ENCODE data around the gene KRT33A.
"Not testable (repeated sequence)": the region's sequence is repeated elsewhere in the genome, so short reads cannot be mapped to it uniquely, and the experiment has no call there.

The KRT33A gene

GRCh38 chr17:41350381-41350878 is at the start of gene KRT33A:
Gene KRT33A, minus strand, starts transcription at chr17:41350828. Its CDS starts 61 bp downstream, at chr17:41350767.
- DNase-seq: not testable (repeated sequence)

- DNase-seq: no peak
Observed at GRCh38 chr17:41396996-41397660, 46.5 kb upstream of the KRT33A start, which contains the start of gene KRT31. Gene KRT31, minus strand, starts transcription at chr17:41397608. Its CDS starts 69 bp downstream, at chr17:41397539.

DNA sequence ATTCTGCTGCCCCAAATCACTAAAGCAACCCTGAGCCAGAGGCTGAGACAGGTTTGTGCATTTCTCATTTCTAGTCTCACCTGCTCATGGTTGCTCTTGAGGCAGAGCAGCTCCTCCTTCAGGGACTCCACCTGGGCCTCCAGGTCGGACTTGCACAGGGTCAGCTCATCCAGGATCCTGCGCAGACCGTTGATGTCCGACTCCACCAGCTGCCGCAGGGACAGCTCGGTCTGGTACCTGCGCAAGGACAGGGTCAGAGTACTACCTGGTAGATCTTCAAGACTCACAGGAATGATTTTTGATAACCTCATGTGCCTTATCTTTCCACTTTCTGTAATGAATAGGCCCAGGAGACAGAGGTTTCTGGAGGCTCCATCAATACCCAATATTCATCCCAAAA is 45.7 kb upstream of the KRT33A start:
- DNase-seq: no peak

DNA sequence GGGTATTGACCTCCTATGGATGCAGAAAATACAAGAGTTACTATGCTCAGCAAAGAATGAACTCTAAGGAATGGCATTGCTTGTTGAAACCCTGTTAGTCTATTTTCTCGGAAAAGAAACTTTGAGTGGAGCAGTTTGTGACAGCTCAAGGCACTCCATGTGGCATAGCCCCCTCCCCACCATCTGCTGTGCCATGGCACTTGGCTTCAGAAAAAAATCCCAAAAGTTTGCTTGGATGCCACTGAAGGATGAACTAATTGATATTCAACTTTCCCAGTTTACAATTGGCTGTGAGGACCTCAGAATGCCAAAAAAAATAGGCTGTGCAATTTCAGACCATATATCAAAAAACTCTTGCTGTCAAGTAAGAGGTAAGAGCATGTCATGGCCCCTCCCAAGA is 45.0 kb upstream of the KRT33A start:
- no peak for DNase-seq

- DNase-seq: not testable (repeated sequence)
Observed at GRCh38 chr17:41395044-41395443, 44.4 kb upstream of the KRT33A start.

DNA sequence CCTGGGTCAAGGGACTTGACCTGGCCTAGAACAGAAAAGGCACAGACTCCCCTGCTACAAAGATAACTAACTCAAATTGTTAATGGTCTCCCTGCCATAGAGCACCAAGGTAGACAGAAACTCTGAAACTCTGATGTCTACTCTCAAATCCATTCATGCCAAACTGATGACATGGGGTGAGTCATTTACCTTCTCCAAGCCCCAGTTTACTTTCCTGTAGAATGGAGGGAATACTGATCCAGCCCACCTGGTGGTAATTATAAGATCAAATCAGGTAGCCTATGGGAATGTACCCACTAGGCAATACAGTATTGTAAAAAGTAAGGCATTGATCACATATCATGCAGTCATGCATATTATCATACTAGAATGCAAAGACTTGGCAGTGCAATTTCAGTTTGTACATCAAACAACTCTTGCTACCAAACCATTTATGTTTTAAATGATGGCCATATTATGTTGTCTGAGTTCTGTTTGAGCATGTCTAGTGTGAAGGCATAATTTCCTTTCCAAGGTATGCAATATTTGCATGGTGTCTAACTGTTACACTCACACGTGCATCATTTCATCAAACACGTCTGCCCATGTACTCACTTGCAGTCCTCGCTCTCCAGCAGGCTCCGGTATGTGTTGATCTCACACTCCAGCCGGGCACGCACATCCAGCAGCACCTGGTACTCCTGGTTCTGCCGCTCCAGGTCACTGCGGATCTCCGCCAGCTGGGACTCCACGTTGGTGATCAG is 43.8 kb upstream of the KRT33A start:
- no peak for DNase-seq

DNA sequence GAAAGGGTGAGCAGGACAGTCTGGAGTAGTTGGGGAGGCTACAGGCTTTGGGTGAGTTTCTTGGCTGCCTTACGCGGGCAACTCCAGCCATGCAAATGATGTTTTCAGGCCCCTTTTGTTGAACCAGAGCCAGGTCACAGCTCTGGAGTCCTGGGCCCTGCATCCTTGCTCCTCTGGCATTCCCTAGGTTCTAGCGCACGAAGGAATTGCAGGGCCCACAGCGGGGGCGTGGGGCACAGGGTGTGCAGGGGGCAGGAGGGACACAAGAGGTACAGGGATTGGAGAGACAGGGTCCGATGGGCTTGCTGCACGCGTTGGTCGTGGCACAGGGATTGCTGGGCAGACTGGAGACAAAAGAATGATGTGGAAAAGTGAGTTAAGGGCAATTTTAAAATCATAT is 43.2 kb upstream of the KRT33A start:
- DNase-seq: no peak

- no peak for DNase-seq
Observed at GRCh38 chr17:41393294-41393693, 42.7 kb upstream of the KRT33A start.

DNA sequence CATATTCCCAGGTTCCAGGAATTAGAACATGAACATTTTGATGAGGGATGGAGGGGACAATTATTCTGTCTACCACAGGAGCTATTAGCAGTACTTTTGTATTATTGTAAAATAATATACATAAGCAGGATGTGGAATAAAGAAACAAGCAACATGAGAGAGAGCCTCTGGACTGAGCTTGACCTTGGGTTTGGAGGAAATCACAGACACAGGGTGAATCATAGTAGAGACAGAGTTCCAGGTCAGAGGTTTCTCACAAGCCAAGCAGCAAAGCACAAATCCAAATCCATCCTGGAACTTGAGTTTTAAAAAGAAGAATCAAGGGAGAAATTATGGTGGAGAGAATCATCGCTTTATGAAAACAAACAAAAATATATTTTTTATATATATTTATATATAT is 41.6 kb upstream of the KRT33A start:
- no peak for DNase-seq

GRCh38 chr17:41391535-41391934 is 40.9 kb upstream of the KRT33A start:
- DNase-seq: no peak

DNA sequence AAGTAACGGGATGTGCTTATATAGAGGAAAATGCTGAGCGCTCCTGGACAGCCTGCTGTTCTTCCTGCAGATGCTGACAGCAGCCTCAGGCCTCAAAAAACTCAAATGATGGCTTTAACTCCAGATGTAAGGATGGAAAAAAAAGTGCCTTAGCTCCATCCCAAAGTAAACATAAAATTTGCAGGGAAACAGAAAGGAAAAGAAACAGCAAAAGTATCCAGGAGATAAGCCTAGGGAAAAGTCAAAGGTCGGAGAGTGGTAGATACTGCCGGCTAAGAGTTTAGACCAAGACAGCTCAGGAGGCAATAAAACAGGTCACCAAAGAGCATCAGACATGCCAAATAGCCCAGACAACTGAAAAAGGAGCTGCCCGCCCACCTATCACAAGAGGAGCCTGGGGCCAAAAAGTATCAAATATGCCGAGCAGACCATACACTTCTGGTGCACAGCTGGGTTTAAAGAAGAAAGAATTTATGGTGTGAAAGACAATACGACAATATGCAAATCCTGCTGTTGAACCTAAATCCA is 39.8 kb upstream of the KRT33A start:
- DNase-seq: no peak

- no peak for DNase-seq
Observed at GRCh38 chr17:41387670-41388069, 37.0 kb upstream of the KRT33A start.

DNA sequence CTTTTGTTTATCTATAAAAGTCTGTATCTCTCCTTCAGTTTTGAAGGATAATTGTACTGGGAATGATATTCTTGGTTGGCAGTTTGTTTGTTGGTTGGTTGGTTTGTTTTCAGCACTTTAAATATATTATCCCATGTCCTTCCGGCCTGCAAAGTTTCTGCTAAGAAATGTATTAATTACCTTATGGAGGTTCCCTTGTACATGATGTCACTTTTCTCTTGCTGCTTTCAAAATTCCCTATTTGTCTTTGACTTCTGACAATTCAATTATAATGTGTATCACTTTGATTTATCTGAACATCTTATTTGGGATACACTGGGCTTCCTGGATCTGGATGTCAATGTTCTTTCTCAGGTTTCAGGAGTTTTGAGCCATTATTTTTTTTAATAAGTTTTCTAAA is 35.6 kb upstream of the KRT33A start:
- no peak for DNase-seq

- DNase-seq: no peak
Observed at GRCh38 chr17:41383690-41384089, 33.1 kb upstream of the KRT33A start.

DNA sequence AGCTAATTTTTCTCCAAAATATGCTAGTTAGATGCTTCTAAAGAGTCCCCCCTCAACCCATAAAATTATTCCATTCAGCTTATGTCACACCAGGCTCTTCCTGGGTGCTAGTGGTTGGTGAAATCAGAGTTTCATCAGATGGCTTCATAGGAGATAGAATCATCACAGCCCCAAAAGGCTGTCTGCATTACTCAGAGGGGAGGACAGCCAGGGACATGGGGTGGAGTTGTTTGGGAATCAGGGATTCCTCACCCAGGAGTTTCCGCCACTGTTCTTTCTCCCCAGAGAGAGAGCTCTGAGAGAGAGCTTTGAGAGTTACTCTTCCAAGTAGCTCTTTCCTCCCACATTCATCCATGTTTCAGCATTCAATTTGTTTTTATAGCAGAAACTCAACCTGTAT is 31.8 kb upstream of the KRT33A start:
- no peak for DNase-seq

DNA sequence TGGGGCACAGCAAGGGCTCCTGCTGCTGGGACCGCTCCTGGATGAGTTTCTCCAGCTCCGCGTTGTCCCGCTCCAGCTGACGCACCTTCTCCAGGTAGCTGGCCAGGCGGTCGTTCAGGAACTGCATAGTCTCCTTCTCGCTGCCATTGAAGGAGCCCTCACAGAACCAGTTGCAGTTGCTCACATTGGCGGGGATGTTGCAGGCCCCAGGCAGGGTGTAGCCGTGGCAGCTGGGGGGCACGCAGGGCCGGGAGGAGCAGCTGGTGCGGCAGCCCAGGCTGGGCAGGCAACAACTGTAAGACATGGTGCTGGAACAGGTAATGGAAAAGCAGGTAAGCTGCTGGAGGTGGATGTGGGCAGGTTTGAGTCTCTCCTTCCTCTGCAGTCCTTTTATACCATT is 31.3 kb upstream of the KRT33A start, which contains the start of gene KRT34:
TSS of gene KRT34 (minus strand) at position 364 of the 400 bp plus-strand sequence. CDS start at position 304, 60 bp downstream.
- not testable (repeated sequence) for DNase-seq

- not testable (repeated sequence) for DNase-seq
Observed at GRCh38 chr17:41380091-41380490, 29.5 kb upstream of the KRT33A start.

DNA sequence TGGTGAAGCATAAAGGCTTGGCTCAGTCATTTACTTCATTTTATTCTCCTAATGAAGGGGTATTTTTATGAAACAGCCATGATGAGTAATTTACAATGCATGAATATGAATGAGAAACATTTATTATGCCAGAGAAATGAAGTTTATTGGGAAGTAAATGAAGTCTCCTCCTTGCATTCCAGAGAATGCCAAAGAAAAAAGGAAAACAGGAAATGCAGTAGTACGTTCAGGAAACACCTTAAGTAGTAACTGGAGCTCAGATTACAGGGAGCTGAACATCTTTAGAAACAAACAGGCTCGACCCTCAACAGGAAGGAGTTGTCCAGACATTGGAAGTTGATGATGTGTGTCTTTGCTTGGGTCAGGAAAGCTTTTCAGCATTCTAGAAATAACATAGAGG is 26.9 kb upstream of the KRT33A start:
- DNase-seq: no peak

DNA sequence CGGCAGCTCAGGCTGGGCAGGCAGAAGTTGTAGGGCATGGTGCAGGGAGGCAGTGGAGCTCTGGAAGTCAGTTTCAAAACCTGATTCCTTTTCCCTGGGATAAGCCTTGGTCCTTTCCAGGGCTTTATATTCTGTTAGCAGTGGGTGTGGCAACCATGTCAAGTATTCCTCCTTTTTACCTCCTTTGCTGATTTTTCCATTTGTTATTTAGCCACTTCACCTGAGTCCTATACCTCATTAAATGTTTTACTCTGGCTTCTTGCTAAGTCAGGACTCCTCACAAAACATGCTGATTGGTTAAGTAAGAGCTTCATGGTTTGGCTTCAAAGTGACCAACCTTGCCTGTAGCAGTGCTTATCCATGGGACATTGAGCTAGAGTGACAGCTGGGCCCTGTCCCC is 19.1 kb upstream of the KRT33A start, which contains the start of gene KRT33B:
TSS of gene KRT33B (minus strand) at position 101 of the 400 bp plus-strand sequence. CDS start at position 38, 63 bp downstream.
- DNase-seq: no peak

DNA sequence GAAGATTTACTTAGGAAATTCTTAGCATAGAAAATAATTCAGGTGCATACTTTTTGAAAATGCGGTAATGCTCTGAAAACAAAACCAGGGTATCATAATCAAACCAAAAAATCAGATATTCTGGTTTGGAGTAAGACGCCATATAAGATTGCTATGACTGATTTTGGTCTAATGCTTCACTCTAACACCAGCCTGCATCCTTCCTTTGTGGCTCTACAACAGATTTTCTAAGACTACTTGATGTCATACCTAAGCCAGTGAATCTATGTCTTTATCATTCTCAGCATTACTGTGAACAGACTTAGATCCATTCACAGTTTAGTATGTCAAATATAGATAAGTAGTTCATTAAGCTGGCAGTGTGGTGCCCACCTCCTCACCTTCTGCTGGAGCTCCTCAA is 18.4 kb upstream of the KRT33A start:
- no peak for DNase-seq

DNA sequence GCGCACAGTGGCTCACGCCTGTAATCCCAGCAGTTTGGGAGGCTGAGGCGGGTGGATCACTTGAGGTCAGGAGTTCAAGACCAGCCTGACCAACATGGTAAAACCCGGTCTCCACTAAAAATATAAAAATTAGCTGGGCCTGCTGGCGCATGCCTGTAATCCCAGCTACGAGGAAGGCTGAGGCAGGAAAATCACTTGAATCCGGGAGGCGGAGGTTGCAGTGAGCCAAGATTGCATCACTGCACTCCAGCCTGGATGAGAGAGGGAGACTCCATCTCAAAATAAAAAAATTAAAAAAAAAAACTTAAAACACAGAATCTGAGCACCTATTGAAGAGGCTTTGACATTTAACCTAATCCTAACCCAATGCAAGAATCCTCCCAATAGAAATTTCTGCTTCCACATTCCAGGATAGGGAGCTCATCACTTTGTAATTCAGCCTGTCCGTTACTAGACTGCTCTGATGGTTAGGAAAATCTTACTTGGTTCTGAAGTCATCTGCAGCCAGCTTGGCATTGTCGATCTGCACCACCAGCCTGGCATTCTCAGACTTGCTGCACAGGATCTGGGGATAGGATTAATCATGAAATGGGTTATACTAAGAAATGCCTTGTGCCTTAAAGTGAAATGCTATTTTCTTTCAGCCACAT is 16.9 kb upstream of the KRT33A start:
- no peak for DNase-seq

GRCh38 chr17:41366070-41366469 is 15.4 kb upstream of the KRT33A start:
- no peak for DNase-seq

DNA sequence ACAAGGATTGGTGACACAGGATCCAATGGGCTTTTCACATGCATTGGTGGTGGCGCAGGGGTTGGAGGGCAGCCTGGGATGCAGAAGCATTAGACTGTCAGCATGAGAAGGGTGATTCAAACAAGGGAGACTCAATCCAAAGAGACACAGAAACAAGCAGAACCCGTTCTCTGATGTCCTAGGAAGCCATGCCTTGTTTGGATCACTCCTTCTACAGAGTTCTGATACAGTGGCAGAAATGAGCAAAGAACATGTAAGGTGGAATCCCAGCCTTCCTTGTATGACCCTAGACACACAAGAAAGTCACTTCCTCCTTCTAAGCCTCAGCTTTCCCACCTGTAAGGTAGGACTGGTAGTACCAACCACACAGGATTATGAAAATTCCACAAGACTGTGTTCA is 13.3 kb upstream of the KRT33A start:
- no peak for DNase-seq
